Stomach (tissue), 9 donors: ENCODE data around the gene SESTD1. TPM values are rescaled to one million over a fixed set of nuclear protein-coding genes. Genes with fewer than 3 reads are reported as not detected.

Source experiments
- DNase-seq, 2 donors: peaks; one replicate each; pipeline versions ENCODE4 v3.0.0 to v3.0.0-alpha.2; 2013 to 2019
- H3K27ac ChIP-seq, 5 donors: fragments of 200-600 bp in 4 of 5; sonication (generic) in 4 of 5; one replicate each; pipeline ENCODE4 v1.5.1; 2013 to 2019; ENCODE audit warnings: mild to moderate bottlenecking in 1 of 5, moderate library complexity in 1 of 5
- H3K27me3 ChIP-seq, 3 donors: fragments of 200-600 bp; sonication (generic); one replicate each; pipeline ENCODE4 v1.5.1; 2017 to 2019; ENCODE audit warnings: mixed run types in 1 of 3
- H3K36me3 ChIP-seq, 4 donors: fragments of 200-600 bp; sonication (generic); 1 replicate in 3 of 4; 2 replicates in 1 of 4; pipeline ENCODE4 v1.5.1; 2016 to 2019
- H3K4me1 ChIP-seq, 4 donors: fragments of 200-600 bp; sonication (generic); one replicate each; pipeline ENCODE4 v1.5.1; 2016 to 2019
- H3K4me3 ChIP-seq, 4 donors: fragments of 200-600 bp; sonication (generic) in 3 of 4; one replicate each; pipeline ENCODE4 v1.5.1; 2016 to 2019; ENCODE audit warnings: mild to moderate bottlenecking in 1 of 4
- H3K9me3 ChIP-seq, 4 donors: fragments of 200-600 bp; sonication (generic); one replicate each; pipeline ENCODE4 v1.5.1; 2016 to 2019
- CTCF ChIP-seq, 7 experiments: fragments of 450-650 bp in 4 of 7; fragments of 200-600 bp in 3 of 7; sonication (generic) in 3 of 7; IDR thresholded peaks; one replicate each; pipeline ENCODE4 v1.5.1; 2016 to 2019; ENCODE audit warnings: antibody characterized with exemption in 7 of 7, control low read depth in 2 of 7, mild to moderate bottlenecking in 1 of 7
- EP300 ChIP-seq: sonication (generic); formaldehyde crosslinking; IDR thresholded peaks from one replicate; pipeline ENCODE4 v1.6.1; 2017; ENCODE audit warnings: antibody characterized with exemption
- POLR2A ChIP-seq, 4 donors: fragments of 450-650 bp; IDR thresholded peaks; one replicate each; pipeline ENCODE4 v1.6.1; 2016; ENCODE audit warnings: antibody characterized with exemption in 4 of 4, control low read depth in 2 of 4, mild to moderate bottlenecking in 1 of 4, moderate library complexity in 1 of 4
- POLR2AphosphoS5 ChIP-seq, 3 donors: sonication (generic); formaldehyde crosslinking; IDR thresholded peaks; one replicate each; pipeline ENCODE4 v1.6.1; 2016; ENCODE audit warnings: antibody characterized with exemption in 3 of 3
- WGBS, 5 donors: extraction: QIAGEN DNeasy Blood & Tissue Kit in 3 of 5; methylation state at CpG; one replicate each; pipeline versions ENCODE4 v1.1.5 to v1.1.7; 2013 to 2018; 5-methylcytosine and 5-hydroxymethylcytosine counted together
- intact Hi-C: fragments of 100-400 bp; cut with DNase I; formaldehyde crosslinking; loops from one replicate; pipeline ENCODE4 v1.15.1; 2023; ENCODE audit warnings: low total_unique reads
- polyA plus RNA-seq, 3 donors: library from polyadenylated mRNA; stranded (reverse); fragments of 200-250 nt; gene quantifications; one replicate each; pipeline ENCODE4 v1.2.3, GENCODE V29; 2013
- total RNA-seq, 5 donors: library from RNA; depleted of rRNA; stranded (reverse); fragments of >200 nt; gene quantifications; one replicate each; pipeline versions ENCODE4 v1.1.0 to v1.2.3, GENCODE V29; 2014 to 2016
- donor health status: healthy with polysubstance abuse.
- donor health status: Bipolar disorder and iron deficiency.
- donor health status: healthy.

SESTD1 gene
- total and polyA plus RNA-seq, 8 donors = 7.4 to 159 (median 26.2) TPM

GRCh38 chr2:179129574-179130238 lies 134.9 kb downstream of the SESTD1 start:
- H3K4me1 ChIP-seq = no peaks in the 10 kb centered on the region
- intact Hi-C loops = no loop called here
- H3K27me3 ChIP-seq = no peaks in the 10 kb centered on the region
- H3K9me3 ChIP-seq = no peaks in the 10 kb centered on the region
- peak in 1 of 2 donors; percentile 37 for DNase-seq
- H3K36me3 ChIP-seq = peaks cover 0 to 23% (median 15%) of the 10 kb centered on the region in 4 donors
- TF ChIP-seq CTCF (IDR thresholded peaks at IDR 0.05) = peak in 4 of 7 experiments; percentile 9 to 47 (median 34)
- TF ChIP-seq POLR2A (IDR thresholded peaks at IDR 0.05) = no peak
- H3K27ac ChIP-seq = no peak overlapping the region
- WGBS, 5 donors = 80 to 90% (median 85%) methylated on average over 1 of the region's 1 CpG
- no peak overlapping the region for H3K4me3 ChIP-seq

- TF ChIP-seq POLR2A (IDR thresholded peaks at IDR 0.05) (no peak), CTCF (IDR thresholded peaks at IDR 0.05) (no peak)
- no peak overlapping the region for H3K4me3 ChIP-seq
- 79 to 98% (median 96%) methylated on average over 3 of the region's 3 CpGs for WGBS, 5 donors
- no peaks in the 10 kb centered on the region for H3K9me3 ChIP-seq
- DNase-seq = no peak
- H3K4me1 ChIP-seq = peaks cover 0 to 4% (median 0%) of the 10 kb centered on the region in 4 donors
- intact Hi-C loops = no loop called here
- no peaks in the 10 kb centered on the region for H3K27me3 ChIP-seq
- no peak overlapping the region for H3K27ac ChIP-seq
- peaks cover 0 to 44% (median 23%) of the 10 kb centered on the region in 4 donors for H3K36me3 ChIP-seq
Observed at GRCh38 chr2:179125404-179125803, 139.2 kb downstream of the SESTD1 start.

GRCh38 chr2:179124282-179124681 lies 140.3 kb downstream of the SESTD1 start:
- Histone ChIP-seq H3K27me3 (no peaks in the 10 kb centered on the region), H3K36me3 (peaks cover 0 to 55% (median 35%) of the 10 kb centered on the region in 4 donors), H3K4me1 (peaks cover 0 to 4% (median 0%) of the 10 kb centered on the region in 4 donors), H3K9me3 (no peaks in the 10 kb centered on the region), H3K4me3 (no peak overlapping the region), H3K27ac (no peak overlapping the region)
- intact Hi-C loops = no loop called here
- 50 to 79% (median 62%) methylated on average over 3 of the region's 3 CpGs for WGBS, 5 donors
- no peak for DNase-seq
- TF ChIP-seq CTCF (IDR thresholded peaks at IDR 0.05) (no peak), EP300 (no peak), POLR2AphosphoS5 (IDR thresholded peaks at IDR 0.05) (no peak), POLR2A (IDR thresholded peaks at IDR 0.05) (no peak)

- 84 to 95% (median 89%) methylated on average over 1 of the region's 1 CpG for WGBS, 5 donors
- no peak for TF ChIP-seq POLR2A (IDR thresholded peaks at IDR 0.05)
- TF ChIP-seq EP300 = no peak
- DNase-seq = no peak
- Histone ChIP-seq H3K4me1 (peaks cover 0 to 4% (median 0%) of the 10 kb centered on the region in 4 donors), H3K27ac (no peak overlapping the region), H3K9me3 (no peaks in the 10 kb centered on the region), H3K27me3 (no peaks in the 10 kb centered on the region), H3K4me3 (no peak overlapping the region), H3K36me3 (peaks cover 0 to 59% (median 40%) of the 10 kb centered on the region in 4 donors)
- intact Hi-C loops = no loop called here
Observed at GRCh38 chr2:179123272-179123662, 141.4 kb downstream of the SESTD1 start.

GRCh38 chr2:179107737-179108136 lies 156.9 kb downstream of the SESTD1 start:
- H3K27me3 ChIP-seq = no peaks in the 10 kb centered on the region
- intact Hi-C loops = no loop called here
- no peaks in the 10 kb centered on the region for H3K9me3 ChIP-seq
- no peak for DNase-seq
- H3K36me3 ChIP-seq = peaks cover 7 to 52% (median 46%) of the 10 kb centered on the region in 4 donors
- no peak overlapping the region for H3K4me3 ChIP-seq
- no peak overlapping the region for H3K27ac ChIP-seq
- H3K4me1 ChIP-seq = peaks cover 0 to 38% (median 20%) of the 10 kb centered on the region in 4 donors
- no peak for TF ChIP-seq POLR2AphosphoS5 (IDR thresholded peaks at IDR 0.05)
- no peak for TF ChIP-seq EP300
- no peak for TF ChIP-seq CTCF (IDR thresholded peaks at IDR 0.05)
- TF ChIP-seq POLR2A (IDR thresholded peaks at IDR 0.05) = no peak
